Measurements from ENCODE around the gene ERCC3. TPM values are rescaled to one million over a fixed set of nuclear protein-coding genes. Genes with fewer than 3 reads are reported as not detected.

ERCC3 gene
- polyA plus RNA-seq, 1 of the 3 experiments (the other 2 are of a cell fraction): 84.8 TPM

DNA sequence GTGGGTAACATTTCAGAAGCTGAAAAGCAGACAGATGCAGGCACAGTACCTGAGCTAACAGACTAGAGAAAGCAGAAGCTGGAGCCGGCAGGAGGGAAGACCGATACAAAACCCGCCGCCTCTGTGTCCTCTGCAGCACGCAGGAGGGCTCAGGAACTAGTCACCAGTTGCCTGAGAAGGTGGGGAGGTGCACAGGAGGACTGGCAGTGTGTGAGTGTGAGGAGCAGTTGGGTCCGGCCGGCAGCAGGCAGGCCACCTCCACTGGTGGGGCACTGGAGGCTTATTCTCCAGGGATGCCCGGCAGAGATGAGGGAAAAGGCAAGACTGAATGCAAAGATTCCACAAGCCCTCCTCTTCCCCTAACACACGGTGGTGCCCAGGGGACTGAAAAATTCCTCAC, 18.2 kb downstream of the ERCC3 start:
- Histone ChIP-seq H3K9me2 (no peaks in the 10 kb centered on the region), H3K4me1 (ENCODE audit: control insufficient read depth in 1 of 2, insufficient read depth in 2 of 2, low read depth in 1 of 2, low read length in 1 of 2) (no peaks in the 10 kb centered on the region), H3K27ac (ENCODE audit: low read depth in 2 of 2, low read length in 1 of 2) (no peak overlapping the region), H3K9ac (no peak overlapping the region), H3K79me2 (ENCODE audit: insufficient read depth) (peaks cover 14% of the 10 kb centered on the region; the same call in 1 of the 2 replicates), H3K36me3 (replicated peaks in 1 of 2; ENCODE audit: control insufficient read depth in 1 of 2, insufficient read depth in 2 of 2, low read length in 1 of 2) (peaks cover 55 to 74% of the 10 kb centered on the region in 2 experiments), H3K27me3 (ENCODE audit: insufficient read depth) (no peaks in the 10 kb centered on the region), H3K4me3 (ENCODE audit: low read depth in 2 of 2, low read length in 1 of 2) (no peak overlapping the region), H3F3A (replicated peaks; ENCODE audit: insufficient read depth) (no peaks in the 10 kb centered on the region), H3K9me3 (no peaks in the 10 kb centered on the region), H3K4me2 (no peak overlapping the region), H2AFZ (ENCODE audit: low read depth) (no peak overlapping the region), H4K20me1 (ENCODE audit: insufficient read depth) (no peaks in the 10 kb centered on the region; the same call in 1 of the 2 replicates)
- ChIA-PET CTCF (no interaction called here), POLR2A (no interaction called here)
- WGBS (ENCODE audit: low lambda C conversion rate): 89% methylated on average over 9 of the region's 9 CpGs
- TF ChIP-seq RFX5 (IDR thresholded peaks at IDR 0.05; ENCODE audit: low read length) (no peak), RAD21 (IDR thresholded peaks at IDR 0.05; ENCODE audit: low read length) (no peak), USF2 (IDR thresholded peaks at IDR 0.05; ENCODE audit: borderline replicate concordance, low read depth, low read length) (no peak), USF1 (IDR thresholded peaks at IDR 0.05; ENCODE audit: borderline replicate concordance, low read depth) (no peak), ZBTB33 (IDR thresholded peaks at IDR 0.05; ENCODE audit: borderline replicate concordance, low read depth) (no peak), TAF1 (IDR thresholded peaks at IDR 0.05; ENCODE audit: borderline replicate concordance, low read depth, low read length) (no peak), MXI1 (IDR thresholded peaks at IDR 0.05; ENCODE audit: low read depth, low read length) (no peak), RCOR1 (IDR thresholded peaks at IDR 0.05; ENCODE audit: low read length) (no peak), TEAD4 (IDR thresholded peaks at IDR 0.05; ENCODE audit: borderline replicate concordance, insufficient read depth) (no peak), FOSL2 (IDR thresholded peaks at IDR 0.05; ENCODE audit: borderline replicate concordance, low read depth) (no peak)
- TF ChIP-seq, protein P1, sequence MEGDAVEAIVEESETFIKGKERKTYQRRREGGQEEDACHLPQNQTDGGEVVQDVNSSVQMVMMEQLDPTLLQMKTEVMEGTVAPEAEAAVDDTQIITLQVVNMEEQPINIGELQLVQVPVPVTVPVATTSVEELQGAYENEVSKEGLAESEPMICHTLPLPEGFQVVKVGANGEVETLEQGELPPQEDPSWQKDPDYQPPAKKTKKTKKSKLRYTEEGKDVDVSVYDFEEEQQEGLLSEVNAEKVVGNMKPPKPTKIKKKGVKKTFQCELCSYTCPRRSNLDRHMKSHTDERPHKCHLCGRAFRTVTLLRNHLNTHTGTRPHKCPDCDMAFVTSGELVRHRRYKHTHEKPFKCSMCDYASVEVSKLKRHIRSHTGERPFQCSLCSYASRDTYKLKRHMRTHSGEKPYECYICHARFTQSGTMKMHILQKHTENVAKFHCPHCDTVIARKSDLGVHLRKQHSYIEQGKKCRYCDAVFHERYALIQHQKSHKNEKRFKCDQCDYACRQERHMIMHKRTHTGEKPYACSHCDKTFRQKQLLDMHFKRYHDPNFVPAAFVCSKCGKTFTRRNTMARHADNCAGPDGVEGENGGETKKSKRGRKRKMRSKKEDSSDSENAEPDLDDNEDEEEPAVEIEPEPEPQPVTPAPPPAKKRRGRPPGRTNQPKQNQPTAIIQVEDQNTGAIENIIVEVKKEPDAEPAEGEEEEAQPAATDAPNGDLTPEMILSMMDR (IDR thresholded peaks at IDR 0.05): no peak
- DNase-seq: no peak
